Activated CD4-positive, alpha-beta T cell treated with anti-CD3 and anti-CD28 coated beads, Interleukin-2, amount 50 U/mL, for 24 hours (primary cell): ENCODE measurements around the gene PITPNM2.
"Not testable (repeated sequence)": the region's sequence is repeated elsewhere in the genome, so short reads cannot be mapped to it uniquely, and the experiment has no call there.

Experiments
- DNase-seq, 2 donors: peaks; one replicate each; pipeline ENCODE4 v3.0.0-alpha.2; 2020; ENCODE audit warnings: low read depth in 1 of 2, low spot score in 1 of 2

PITPNM2 gene

DNA sequence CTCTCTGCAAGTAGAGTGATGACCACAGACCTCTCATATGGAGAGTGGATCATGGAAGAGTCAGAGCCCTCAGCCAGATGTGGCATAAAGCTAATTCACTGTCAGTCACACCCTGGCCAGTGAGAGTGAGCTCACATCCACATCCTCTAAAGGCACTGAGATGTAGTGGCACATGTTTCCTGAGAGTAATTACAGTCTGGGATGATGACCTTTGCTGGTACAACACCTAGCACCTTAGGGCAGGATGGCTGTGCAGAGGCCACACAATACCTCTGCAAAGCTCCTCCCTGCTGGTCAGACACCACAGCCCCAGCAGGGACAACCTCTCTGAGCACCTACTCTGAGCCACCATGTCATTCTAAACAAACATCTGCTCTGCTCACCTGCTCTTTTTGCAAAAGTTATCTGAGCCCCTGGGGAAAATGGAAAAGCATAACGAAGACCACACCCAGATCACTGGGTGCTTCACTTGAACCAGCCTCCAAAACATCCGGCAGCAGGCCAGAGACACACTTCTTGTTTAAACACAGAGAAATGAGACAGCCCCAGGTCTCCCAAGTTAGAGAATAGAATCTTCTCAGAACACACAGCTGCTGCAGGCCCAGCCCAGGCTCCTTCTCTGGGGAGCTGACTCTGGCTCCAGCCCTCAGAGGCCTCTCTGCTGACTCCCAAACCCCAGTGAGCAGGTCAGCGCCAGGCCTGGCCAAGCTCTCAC is 30.3 kb downstream of the PITPNM2 start:
- no peak for DNase-seq

DNA sequence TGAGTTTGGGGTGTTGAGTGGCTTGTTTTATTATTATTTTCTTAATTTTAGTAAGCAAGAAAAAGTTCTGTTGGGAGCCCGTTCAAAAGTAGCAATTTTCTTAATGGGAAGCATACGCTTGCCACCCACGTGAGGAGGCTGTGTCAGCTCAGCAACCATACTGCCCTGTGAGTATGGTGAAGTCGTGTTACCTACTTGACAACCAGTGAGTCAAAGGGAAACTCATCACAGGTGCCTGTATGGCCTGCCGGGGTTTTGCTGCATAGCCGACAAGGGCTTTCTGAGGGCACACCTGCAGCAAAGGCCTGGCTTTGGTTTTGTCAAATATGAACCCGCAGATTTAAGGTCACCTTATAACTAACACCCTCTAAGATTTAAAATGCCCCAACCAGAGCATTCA is 31.1 kb downstream of the PITPNM2 start:
- peak in 1 of 2 donors; percentile 37 for DNase-seq

DNA sequence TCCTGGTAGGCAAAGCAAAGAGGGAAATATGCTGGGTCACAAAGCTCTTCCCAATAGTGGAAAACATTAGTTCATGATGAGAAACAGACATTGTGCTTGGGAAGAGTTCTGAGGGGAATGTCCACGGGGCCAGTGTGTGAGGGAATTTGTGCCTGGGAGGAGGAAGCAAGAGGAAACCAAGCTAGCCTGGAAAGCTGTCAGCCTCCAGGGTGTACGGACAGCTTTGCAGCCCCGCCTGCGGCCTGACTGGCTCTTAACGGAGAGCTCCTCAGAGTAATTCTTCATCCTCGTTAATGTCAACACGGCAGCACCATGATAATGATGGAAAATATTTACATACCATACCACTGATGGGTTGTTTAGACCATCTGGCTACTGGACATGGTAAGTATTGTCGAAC is 32.4 kb downstream of the PITPNM2 start:
- no peak for DNase-seq

DNA sequence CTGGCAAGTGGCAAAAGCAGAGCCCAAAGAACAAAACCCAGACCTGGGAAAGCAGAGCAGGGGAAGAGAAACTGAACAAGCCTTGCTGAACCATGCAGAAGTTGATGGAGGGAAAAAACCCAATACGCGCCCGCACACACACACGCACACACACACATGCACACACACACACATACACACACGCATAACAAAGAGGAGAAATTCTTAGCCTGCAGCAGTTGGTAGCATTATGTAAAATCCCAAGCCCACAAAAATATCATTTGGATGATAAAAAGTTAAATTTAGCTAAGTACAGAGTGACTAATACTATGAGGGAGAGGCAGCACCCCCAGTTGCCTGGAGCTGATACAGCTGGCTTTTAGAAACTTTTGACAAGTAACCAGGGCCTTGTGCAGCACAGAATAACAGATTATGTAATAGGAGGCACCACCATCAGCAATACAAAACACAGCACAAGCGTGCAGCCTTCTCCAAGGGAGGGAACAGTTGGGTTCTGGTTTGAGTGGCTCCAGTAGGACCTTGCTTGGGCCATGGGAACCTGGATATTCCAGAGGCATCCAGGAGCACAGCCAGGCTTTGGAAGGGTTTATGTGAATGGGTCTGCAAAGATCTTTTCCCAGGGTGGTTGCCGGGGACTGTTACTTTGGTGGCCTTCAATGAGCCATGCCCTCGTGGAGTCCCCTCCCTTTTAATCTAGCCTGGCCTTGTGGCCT is 35.3 kb downstream of the PITPNM2 start:
- no peak for DNase-seq

DNA sequence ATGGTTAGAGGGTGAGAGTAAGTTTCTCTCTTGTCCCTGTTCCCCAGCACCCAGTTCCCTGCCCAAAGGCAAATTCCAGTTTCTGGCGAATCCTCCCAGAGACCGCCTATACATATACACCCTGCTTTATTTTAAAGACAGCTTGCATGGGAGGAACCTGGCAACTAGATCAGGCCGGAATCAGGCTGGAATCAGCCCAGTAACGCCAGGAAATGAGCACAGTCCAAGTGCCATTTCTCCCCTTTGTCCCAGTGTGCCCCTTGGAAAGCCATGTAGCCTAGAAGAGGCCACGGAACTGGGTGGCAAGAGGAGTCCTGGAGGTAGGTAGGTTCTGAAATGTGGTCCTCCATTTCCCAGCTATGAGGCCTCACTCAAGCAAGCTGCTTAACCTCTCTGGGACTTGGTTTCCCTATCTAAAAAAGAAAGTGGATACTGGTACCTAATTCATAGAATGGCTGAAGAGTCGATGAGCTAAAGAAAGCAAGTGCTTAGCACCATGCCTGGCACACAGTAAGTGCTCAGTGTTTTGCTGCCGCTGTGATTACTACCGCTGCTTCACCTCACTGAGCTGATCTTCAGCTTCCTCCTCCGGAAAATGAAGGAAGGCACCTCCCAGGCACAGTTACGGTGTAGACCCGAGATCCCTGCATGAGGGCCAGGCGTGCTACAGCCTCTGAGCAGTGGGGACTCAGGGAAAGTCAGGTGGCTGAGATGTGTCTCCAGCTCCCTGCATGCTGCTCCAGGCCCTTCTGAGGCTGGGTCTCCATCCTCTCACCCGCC is 36.4 kb downstream of the PITPNM2 start:
- DNase-seq: no peak

DNA sequence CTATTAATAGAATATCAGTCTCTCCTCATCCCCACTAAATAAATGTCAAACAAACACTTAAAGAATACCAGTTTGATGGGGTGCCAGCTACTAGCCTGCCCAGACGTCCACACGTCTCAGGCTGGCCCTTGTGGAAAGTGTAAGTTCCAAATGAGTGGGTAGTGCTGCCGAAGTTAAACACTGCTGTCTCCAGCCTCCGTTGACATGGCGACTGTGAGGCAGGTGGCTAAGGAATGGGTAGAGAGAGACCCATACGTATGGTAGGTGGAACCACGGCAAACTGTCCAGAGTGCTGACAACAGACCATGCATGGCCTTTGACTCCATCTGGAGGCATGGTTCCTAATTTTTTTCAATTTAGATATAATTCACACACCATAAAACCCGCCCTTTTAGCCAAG is 37.9 kb downstream of the PITPNM2 start:
- no peak for DNase-seq

DNA sequence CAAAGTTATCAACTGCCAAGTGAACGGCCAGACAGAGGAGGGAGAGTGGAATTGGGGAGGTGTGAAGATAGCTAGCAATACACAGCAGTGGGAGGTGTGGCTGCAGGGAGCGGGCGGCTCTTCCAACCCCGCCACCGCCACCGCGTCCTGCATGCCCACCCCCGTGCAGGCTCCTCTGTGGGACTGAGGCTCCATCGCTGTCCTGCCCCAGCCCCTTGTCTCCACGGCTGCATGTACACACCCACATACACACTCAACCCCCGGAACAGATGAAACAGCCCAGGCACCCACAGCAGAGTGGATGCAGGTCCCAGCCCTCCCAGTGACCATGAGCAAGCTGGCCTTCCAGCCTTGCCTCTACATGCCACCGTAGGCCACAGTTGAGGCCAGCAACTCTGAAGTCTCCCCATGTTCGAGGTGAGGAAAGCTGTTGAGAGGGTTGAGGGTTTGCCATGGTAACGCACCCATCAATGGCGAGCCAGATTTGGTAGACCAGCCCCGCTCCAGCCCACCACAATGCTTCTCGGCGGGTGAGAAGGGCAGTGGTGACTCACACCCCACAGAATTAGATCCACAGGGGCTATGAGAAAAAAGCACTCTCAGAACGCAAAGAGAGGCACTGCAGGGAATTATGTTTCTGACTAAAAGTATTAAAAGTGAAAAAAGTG is 39.3 kb downstream of the PITPNM2 start:
- DNase-seq: no peak

DNA sequence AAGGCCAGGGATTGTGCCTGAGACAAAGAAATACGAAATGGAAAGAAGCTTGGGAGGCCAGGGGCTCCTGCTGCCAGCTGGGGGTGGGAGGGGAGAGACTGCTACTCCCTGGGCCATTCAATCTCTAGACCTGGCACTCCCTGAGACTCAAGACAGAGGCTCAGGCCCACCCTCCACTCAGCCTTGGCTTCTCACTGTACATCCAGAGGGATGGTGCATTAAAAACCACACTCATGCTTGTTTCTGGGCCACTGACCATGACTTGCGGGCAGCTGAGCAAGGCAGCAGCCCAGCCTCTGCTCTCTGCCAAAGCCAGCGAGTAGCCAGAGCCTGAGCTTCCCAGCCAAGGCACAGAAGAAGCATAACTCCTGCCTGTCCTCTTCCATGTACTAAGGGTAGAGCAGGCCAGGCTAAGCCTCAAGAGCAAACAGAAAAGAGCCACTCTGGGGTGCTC is 41.5 kb downstream of the PITPNM2 start:
- DNase-seq: no peak

DNA sequence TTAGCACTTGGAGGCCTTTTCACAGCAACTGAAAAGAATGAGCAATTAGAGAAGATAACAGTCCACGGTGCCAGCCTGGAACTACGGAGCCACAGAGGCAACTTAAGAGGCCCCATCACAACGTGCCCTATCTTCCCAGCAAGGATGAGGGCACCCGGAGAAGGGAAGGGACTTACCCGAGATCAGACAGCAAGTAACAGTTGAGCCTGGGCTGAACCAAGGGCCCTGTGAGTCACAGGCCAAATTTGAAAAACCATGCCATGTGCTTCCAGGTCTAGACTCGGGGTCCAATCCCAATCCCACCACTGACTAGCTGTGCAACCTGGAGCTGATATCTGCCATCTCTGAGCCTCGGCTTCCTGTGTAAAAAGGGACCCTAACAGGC is 42.2 kb downstream of the PITPNM2 start:
- no peak for DNase-seq

DNA sequence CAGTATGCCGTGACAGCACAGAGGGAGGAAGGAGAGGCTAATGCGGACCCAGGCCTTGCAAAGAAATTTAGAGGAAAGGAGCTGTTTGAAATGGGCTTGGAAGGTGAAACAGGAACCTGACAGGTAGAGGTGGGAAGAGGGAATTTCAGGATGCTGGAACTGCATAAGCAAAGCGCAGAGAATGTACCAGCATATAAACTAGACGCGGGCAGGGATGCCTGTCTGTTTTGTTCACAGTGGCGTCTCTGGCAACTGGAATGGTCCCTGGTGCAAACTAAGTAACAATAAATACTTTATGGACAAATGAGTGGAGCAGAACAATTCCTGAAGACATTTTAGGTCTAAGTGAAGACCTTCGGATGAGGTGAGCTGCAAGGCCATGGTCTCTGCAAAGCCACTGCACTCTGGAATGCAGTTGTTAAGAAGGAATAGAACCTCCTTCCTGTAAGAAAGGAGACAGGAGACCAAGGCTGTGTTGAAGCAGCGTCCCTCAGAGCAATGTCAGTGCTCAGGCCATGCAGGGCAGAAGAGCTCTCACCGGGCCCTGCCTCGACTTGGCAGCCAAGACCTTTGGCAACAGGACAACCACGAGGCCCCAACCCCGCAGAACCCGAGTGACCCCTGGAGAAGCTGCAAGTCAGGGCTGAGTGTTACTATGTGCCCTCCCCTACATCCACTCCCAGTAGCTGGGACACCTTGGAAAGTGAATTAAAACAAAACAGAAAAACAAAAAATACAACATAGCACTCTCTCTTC is 42.8 kb downstream of the PITPNM2 start:
- no peak for DNase-seq

DNA sequence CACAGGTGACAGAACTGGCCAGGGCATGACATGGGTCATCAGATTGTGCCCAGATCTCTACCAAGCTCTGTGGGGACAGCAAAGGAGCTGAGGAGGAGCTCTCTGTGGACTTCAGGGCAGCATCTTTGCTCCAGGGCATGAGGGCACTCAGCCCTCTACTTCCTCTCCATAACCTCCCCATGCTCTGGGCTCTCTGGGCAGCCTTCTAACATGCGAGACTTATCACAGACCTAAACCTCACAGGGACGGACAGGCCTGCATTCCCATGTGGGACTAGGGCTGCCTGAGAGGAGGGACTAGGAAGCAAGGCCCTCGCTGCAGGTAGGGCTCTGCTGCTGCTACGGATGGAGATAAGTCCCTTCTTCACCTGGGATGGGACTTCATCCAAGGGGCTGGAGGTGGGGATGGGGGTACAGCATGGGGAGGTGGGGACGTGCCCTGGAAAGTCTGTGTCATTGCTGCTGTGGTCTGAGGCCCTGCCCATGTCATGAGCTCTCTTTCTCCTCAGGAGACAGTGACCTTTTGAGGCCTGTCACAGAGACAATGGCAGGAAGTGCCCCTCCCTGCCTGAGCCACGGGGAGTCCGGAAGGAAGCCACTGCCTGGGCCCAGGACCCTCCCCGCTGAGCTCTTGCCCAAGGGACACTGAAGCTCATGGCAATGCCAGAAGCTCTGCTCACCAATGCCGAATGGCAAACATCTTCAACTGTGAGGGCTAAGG is 44.1 kb downstream of the PITPNM2 start:
- DNase-seq: peak; percentile 15 to 34

DNA sequence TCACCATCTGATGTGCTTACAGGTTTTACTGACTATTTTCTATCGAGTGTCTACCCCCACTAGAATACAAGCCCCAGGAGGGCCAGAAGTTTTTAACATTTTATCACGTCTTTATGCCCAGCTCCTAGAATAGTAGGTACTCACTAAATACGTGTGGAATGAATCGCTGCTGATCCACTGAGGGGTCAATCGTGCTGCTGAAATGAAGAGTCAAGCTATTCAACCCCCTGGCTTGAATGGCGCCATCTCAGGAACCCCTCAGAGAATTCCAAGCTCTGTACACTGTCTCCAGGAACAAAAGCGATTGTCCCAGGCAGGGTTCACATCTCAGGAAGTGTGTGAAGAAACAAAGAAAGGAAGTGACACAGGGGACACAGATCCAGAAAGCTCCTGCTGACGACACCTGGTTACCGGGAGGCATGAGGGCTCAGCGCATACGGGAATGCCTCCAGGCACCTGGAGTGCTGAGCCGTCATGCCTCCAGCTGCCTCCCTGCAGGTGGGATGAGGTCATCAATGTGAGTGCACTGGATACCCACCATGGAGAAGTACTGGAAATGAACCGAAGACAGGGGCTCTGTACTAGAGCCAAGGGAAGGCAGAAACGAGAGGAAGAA is 45.6 kb downstream of the PITPNM2 start:
- no peak for DNase-seq

DNA sequence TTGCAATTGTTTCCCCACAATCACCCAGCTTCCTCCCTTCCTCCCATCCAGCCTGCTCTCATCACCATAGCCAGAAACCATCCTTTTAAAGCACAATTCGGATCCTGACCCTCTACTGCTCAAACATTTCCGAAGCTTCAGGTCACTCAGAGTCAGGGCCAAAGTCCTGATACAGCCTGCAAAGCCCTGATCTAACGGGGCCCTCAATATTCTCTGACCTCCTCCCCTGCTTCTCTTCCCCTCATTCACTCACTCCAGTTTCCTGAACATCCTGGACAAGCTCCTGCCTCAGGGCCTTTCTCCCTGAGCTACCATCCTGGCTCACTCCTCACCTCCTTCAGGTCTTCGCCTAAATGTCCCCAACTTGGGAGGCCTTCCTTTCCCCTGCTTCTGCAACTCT is 46.1 kb downstream of the PITPNM2 start:
- DNase-seq: no peak

DNA sequence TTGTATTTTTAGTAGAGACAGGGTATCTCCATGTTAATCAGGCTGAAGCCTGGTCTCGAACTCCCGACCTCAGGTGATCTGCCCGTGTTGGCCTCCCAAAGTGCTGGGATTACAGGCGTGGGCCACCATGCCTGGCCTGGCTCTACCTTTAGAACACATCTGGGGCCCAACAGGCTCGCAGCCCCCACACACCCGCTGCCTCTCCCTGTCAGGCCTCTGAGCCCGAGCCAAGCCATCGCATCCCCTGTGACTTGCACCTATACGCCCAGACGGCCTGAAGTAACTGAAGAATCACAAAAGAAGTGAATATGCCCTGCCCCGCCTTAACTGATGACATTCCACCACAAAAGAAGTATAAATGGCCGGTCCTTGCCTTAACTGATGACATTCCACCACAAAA is 46.8 kb downstream of the PITPNM2 start:
- not testable (repeated sequence) for DNase-seq

DNA sequence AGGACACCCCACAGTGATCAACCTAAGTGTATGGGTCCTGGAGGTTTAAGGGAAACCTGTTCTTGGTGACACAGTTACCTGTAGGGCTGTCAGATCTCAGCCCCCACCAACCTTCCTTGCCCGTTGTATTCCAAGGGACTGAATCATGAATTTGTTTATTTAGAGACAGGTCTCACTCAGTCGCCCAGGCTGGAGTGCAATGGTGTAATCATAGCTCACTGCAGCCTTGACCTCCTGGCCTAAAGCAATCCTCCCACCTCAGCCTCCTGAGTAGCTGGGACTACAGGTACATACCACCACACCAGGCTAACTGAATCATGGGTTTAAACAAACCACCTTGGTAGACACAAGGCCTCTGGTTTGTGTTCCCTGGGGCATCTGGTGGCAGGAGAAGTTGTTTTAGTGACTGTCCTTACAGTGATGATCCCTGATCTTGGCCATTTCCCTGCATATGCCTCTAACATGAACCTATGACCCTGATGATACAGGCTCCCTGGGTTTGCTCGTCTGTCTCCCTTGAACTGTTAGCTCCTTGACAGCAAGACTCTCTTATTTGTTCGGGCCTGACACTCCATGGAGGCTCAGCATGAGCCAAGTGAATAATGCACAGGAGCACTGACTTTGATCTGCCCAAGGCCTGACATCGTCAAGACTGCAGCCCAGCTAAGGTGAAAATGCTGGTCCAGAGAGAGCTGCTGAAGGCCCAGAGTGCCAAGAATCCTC is 47.9 kb downstream of the PITPNM2 start:
- no peak for DNase-seq

DNA sequence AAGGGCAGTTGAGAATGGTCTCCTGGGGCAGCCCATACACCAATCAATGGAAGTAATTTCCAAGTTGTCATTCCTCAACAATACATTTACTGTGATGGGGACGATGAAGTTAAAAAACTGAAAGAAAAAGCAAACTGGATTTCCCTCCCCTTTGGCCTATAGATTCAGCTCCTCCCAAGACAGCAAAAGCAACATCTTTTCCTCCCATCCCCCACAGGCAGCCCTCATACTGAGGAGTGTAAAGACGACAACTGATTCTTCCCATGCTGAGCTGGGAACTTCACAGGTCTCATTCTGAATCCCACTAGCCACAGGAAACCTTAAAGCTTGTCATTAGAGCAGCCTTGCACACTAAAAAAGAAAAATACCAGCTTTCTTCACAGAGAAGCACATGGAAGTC is 48.5 kb downstream of the PITPNM2 start:
- DNase-seq: no peak

DNA sequence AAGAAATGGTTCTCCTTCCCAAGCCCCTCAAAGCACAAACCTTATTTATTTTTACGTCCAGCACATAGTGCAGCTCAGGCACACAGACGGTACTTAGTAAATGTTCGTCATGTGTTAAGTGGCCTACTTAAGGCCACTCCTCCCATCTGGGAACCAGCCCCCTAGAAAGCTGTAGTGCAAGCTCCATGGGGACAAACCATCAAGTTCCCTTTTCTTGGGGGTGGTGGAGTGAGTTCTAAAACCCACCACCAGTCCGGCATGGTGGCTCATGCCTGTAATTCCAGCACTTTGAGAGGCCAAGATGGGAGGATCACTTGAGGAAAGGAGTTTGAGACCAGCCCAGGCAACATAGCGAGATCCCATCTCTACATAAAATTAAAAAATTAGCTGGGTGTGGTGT is 49.4 kb downstream of the PITPNM2 start:
- no peak for DNase-seq
